HG03025 (cell line): ENCODE measurements around the gene CDC25A.
A peak's percentile ranks its signal among the peaks of the same experiment; 100 is the strongest.
"Not testable (repeated sequence)": the region's sequence is repeated elsewhere in the genome, so short reads cannot be mapped to it uniquely, and the experiment has no call there.

ENCODE experiments used
- ATAC-seq: cut with Tn5 transposase; IDR thresholded peaks from one replicate; pipeline ENCODE4 v1.9.1; 2021; ENCODE audit warnings: mild to moderate bottlenecking, moderate library complexity; ENCODE audit not compliant: unreplicated experiment, low FRiP score

Gene CDC25A

DNA sequence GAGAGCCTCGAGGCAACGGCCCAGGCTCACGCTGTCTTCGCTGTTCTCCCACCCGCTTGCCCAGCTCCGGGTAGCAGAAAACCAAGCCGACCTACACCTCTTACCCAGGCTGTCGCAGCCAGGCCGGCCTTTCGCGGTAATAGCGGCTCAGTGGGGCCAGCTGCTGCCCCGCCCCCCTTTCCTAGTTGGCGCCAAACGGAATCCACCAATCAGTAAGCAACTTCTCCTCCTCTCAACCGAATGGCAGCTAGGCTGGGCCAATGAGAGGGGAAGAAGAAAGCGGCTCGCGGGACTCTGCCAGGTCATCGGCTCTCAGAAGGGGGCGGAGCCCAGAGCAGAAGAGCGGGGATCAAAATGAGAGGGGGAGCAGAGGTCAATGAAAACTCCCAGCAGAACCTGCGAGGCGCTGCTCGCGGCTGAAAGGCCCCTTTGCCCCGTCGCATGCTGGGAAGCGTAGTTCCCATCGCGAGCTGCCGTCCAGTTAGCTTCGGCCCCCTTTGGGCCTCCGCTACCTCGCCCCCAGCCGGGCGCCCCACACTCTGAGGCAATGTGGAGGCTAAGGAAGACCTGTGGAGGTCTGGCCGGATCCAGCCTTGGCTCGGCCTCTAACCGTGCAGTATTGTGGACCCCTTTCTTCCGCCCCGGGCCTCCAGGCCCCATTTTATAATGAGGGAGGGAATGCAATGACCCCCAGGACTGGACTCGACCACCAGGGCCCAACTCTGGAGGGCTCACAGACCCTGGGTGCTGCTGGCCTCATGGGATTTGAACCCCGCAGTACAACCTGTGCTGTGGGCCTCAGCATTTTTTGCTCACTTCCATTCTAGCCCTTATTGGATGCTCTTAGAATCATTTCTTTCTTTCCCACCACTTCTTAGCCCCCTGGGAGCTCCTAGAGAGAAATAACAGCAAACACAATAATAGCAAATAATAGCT, at the start of gene CDC25A:
Gene CDC25A (minus strand): TSS at position 152 of the 936 bp plus-strand sequence. CDS start 470 bp downstream, outside the sequence.
- peak; percentile 86 for ATAC-seq

DNA sequence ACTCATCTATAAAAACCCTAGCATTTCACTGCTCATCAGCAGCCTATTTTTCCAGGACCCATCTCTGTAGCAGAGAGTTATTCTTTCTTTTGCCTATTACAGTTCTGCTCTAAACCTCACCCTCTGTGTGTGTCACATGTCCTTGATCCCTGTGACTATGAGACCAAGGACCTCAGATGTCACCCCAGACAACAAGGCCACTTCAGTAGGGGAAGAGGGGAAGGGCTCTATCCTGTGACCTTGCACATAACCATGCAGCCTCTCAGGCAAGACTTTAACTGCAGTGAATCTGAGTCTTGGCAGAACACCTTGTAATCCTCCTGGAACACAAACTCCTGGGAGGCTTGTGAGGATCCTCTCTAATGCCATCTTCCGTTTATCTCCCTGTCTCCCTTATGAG, 48.3 kb upstream of the CDC25A start:
- ATAC-seq = no peak

DNA sequence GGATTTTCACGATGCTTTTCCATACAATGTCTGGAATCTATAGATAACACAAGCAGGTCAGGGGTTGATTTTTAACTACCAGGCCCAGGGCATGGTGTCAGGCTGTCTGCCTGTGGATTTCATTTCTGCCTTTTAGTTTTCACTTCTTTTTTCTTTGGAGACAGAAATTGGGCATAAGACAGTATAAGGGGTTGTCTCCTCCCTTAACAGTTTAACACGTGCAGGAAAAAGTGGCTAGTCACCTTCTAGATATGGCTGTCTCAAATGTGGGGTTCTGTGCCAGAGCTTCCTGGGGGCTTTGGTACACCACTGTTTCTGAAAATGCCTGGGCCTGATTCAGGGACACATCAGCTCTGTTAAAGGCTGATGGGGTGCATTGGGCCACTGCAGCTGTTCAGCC, 45.3 kb upstream of the CDC25A start:
- ATAC-seq = no peak

DNA sequence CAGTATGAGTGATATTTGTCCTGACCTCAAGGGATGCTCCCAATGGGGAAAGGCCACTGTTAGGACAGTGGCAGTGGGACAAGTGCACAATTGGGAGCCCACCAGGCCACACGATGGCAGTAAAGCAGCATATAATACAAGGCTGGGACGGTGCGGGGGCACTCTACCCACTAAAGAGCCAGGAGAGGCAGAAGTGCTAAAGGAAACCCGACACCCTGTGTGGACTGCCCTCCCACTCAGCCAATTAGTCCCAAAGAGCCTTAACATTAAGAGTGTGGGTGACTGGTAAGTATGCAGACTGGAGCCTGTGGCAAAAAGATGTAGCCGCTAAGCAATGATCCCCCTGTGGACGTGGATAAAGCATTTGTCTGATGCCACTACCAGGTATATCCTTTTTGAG, 44.5 kb upstream of the CDC25A start:
- no peak for ATAC-seq

DNA sequence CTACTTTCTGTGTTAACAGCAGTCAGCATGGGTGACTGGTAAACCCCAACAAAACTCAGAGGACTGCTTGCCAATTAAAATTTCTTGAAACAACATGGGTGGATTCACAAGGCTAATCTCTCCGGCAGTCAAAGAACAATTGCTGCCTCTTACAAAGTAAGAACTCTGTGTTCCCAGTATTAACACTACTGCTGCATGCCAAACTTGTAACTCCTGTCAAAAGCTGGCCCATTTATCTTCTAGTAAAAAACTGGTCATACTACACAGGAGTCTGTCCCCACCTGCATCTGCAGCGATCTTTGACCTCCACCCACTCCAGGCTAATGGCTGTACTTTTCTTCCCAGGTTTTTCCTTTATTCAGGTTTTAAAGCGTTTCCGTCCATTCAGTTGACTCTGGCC, 44.0 kb upstream of the CDC25A start:
- no peak for ATAC-seq

DNA sequence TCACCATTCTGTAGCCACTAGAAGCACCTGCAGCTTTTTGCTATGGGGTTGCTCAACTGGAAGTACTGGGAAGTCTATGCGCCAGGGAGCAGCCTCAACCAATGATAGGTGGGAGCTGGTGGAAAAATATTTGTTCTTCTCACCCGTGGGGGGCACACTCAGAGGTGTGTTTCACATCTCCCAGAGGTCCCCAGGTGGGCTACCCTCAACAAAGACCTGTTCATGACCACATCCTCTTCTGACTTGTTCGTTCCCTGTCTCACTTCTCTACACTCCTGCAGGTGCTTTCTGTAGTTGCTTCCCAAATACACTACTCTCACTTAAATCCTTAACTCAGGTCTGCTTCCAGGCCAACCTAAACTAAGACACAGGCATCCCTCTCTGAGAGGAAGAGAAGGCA, 38.7 kb upstream of the CDC25A start:
- no peak for ATAC-seq

DNA sequence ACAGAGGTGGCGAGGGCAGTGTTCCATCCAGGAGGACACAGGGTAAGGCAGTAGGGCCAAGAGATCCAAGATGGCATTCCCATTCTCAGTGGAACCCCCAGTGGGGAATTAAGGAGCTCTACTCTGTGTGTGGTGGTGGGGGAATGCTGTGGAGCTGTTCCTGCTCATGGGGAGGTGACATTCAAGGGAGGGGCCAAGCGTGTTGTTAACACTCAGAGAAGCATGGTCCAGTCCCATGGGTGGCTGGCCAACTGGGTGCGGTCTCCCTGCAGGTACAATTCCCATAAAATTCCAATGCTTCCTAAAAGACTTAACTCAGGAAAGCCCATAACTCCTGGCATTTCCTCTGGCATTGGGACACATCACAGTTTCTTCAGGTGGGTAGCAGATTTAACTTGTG, 37.4 kb upstream of the CDC25A start:
- ATAC-seq = no peak

DNA sequence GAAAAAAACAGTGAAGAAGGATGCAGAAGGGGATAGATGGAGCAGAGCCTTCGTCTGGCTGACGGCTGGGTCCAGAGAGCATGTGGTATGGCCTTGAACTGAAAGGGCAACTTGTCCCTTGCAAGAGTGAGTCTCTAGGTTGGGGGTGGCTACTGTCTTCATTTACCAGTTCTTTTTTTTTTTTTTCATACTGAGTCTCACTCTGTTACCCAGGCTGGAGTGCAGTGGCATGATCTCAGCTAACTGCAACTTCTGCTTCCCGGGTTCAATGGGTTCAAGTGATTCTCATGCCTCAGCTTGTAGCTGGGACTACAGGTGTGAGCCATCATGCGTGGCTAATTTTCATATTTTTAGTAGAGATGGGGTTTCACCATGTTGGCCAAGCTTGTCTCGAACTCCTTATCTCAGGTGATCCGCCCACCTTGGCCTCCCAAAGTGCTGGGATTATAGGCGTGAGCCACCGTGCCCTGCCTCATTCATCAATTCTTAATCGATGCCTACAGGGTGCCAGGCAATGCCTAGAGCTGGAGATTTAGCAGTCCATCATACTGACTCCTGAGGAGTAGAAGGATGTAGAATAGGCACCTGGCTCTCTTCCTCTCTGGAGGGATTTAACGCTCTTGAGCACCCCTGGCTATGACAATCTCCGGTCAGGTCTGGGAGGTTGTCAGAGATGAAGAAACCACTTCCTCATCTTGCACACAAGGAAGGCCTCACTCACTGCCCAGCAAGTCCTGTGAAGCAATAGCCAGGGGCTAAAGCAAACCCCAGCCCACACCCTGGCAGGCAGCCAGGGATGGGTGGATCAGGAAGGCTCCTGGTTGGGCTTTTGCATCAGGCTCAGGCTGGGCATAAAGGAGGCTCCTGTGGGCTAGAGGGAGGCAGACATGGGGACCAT, 34.6 kb upstream of the CDC25A start, which contains the start of gene CAMP:
Gene CAMP (plus strand): TSS at position 880 of the 898 bp plus-strand sequence. CDS start 17 bp downstream, at position 897.
- ATAC-seq = no peak

DNA sequence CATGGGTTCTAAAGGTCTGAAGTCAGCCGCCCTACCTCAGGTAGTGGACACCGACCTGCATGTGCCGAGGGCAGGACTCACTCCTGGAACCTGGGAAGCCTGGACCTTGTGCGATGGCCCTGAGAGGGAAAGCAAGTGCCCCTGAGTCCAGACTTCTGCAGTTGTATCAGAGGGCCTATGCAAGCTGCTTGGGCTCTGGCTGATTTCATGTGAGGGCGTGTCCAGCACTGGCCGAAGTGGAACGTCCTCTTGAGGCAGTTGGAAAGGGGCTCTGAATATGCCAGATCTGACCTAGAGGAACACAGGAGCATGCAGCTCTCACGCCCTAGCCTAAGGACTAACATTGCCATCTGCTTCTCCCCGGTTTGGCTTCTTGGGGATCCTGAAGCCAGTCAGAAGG, 32.5 kb upstream of the CDC25A start:
- ATAC-seq = no peak

DNA sequence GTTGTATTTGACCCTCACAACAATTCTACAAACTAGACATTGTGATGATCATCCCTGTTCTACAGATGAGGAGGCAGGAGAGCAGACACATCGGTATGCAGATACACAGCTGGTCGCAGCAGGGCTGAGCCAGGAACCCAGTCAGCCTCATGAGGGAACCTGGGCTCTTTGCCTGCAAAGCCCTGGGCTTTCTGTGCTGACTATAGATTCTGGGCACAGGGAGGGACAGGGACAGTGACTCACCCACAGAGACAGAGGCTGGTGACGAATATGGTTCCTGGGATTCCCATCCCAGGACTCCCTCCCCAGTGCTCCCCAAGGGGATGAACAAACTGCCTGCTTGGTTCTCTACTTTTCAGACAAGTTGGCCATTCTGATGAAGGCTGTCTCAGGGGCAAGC, 31.3 kb upstream of the CDC25A start:
- ATAC-seq = no peak

DNA sequence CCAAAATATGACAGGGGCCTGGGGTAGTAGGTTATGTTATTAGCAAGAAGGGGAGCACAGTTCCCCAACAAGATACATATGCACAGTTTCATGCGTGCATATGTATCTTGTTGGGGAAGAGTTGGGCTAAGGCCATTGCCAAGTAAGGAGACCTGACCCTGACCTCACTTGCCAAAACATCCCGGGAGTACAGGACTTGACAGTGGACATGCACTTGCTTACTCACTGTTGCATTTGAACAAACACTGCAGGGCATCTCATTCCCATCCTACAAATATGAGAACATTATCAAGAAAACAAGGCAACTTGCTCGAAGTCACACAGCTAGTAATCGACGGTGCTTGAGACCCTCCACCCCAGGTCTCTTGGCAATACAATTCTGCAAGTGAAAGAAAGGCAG, 30.3 kb upstream of the CDC25A start:
- ATAC-seq = no peak

DNA sequence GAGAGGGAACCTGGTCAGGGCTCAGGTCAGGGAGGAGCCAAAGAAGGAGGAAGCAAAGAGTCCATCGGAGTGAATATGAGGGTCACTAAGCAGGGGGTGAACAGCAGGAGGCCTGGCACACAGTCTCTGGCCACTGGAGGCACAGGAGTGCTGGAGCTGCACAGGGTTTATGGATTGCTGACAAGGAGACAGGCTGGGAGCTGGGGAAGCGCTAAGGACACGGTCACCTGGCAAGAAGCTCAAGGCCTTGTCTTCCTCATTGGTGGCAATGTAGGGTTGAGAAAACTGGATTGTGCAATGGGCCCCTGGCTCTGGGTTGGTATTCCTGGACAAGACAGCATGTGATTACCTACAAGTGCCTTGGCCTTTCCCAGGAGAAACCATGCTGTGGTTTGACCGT, 29.2 kb upstream of the CDC25A start:
- no peak for ATAC-seq

DNA sequence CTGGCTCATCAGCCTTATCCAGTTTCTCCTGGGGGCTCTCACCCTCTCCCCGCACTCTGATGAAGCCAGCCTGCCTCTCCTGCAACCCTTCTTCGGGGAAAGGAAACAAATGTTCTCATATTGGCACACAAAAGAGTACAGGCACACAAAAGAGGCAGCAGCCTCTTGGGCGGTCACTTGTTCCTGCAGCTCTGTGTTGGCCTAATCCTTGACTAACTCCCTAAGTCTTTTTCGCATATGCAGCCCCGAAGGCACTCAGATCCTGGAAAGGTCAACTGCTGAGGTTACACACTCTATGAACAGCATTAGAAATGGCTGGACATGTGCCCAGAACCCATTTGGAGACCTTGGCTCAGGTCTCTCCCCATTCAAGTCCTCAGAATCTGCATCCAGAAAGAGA, 27.7 kb upstream of the CDC25A start:
- ATAC-seq = no peak

DNA sequence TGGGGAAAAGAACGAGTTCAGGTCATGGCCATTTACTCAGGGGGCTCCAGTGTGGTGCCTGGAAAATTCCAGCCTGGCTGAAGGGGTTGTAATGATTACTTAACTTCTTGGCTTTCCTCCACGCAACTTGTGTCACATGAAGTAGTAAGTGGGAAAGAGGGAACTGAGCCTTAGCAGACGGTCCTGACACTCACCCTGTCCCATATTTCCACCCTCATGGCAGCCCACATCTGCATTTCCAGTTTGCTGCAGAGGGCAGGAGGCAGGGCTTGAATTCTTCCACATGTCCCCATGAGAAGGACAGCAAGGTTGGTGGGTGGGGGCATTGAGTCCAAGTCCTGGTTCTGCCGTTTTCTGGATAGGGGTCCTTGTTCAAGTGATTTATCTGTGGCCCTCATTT, 27.2 kb upstream of the CDC25A start:
- no peak for ATAC-seq

DNA sequence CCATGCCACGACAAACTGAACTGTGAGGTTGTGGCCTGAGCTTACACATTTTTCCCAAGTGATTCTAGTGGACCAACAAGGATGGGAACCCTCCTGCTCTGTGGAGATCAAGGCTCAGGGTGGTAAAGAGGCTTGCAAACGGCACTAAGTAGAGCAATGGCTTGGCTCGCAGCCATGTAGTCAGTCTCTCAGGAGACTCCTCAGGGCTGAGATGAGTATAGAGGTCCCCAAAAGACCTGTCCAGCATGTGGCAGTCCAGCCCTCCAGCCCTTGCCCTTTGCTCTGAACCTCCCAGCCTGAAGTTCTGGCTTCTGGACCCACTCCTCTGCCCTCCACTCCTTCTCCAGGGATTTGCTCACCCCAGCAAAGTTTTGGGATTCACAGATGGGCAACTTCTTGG, 26.8 kb upstream of the CDC25A start:
- no peak for ATAC-seq

DNA sequence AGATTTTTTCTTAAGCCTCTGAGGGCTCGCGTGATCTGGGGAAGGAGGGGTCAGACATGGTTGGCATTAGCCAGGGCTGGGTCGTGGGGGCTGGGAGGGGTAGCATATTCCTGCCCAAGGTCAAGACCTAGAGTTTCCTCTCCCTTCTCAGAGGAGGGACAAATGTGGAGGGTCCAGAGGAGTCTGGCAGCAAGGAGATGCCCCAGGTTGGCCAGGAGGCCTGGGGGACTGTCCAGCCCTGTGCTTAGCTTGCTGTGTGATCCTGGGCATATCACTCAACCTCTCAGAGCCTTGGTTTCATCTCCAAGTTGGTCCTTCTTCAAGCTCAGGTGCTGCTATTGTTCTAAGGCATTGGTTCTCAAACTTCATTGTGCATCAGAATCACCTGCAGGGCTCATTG, 26.0 kb upstream of the CDC25A start:
- ATAC-seq = no peak

DNA sequence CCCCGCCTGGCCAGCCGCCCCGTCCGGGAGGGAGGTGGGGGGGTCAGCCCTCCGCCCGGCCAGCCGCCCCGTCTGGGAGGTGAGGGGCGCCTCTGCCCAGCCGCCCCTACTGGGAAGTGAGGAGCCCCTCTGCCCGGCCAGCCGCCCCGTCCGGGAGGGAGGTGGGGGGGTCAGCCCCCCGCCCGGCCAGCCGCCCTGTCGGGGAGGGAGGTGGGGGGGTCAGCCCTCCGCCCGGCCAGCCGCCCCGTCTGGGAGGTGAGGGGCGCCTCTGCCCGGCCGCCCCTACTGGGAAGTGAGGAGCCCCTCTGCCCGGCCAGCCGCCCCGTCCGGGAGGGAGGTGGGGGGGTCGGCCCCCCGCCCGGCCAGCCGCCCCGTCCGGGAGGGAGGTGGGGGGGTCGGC, 23.6 kb upstream of the CDC25A start:
- ATAC-seq = not testable (repeated sequence)

DNA sequence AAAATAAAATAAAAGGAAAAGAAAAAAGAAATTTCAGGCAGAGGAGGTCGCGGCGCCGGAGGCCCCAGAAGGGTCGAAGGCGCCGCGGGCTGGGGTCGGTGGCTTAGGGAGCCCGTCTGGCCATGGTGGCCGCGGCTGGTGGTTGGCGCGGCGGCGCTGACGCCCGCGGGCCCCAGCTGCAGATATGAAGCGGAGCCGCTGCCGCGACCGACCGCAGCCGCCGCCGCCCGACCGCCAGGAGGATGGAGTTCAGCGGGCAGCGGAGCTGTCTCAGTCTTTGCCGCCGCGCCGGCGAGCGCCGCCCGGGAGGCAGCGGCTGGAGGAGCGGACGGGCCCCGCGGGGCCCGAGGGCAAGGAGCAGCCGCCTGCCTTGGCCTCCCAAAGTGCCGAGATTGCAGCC, 22.3 kb upstream of the CDC25A start:
- not testable (repeated sequence) for ATAC-seq

DNA sequence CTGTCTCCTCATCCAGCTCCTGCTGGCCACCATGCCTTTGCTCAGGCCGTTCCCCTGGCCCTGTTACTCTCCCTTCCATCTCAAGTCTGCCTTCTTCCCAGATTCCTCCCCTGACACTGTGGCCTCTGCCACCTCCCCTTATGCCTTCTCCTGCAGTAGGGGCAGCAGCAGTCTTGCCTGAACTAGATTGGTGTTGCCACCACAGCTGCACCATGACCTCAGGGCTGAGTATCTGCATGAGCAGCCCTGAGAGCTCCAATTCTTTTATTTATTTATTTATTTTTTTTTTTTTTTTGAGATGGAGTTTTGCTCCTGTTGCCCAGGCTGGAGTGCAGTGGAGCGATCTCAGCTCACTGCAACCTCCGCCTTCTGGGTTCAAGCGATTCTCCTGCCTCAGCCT, 21.2 kb upstream of the CDC25A start:
- no peak for ATAC-seq

DNA sequence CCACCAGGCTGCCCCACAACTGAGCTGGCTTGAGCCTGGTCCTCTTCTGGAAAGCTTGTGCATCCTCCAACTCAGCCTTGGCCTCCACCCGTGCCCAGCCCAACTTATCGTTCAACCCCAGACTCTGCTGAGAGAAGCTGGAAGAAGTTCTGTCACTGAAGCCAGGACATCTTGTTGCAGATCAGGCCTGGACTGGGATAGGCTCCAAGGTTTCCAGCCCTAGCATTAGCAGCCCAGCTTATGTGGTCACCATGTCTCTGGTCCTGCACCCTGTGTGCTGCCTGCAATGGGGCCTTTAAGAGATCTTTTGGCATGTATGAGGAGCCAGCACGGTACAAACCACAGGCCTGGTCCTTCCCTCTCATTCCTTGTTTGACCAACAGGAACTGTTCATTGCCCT, 19.9 kb upstream of the CDC25A start:
- ATAC-seq = no peak

DNA sequence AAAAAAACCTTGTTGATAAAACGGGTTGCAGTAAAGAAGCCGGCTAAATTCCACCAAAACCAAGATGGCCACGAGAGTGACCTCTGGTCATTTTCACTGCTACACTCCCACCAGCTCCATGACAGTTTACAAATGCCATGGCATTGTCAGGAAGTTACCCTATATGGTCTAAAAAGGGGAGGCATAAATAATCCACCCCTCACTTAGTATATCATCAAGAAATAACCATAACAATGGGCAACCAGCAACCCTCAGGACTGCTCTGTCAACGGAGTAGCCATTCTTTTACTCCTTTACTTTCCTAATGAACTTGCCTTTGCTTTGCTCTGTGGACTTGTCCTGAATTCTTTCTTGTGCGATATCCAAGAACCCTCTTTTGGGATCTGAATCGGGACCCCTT, 14.4 kb upstream of the CDC25A start:
- no peak for ATAC-seq
